KG1 (cell line): ENCODE data around the gene MR1.
"Not testable (repeated sequence)": the region's sequence is repeated elsewhere in the genome, so short reads cannot be mapped to it uniquely, and the experiment has no call there.

Experiments
- DNase-seq: peaks from one replicate; lab custom pipeline; 2025; lab: John Stamatoyannopoulos, UW

The MR1 gene

GRCh38 chr1:181028615-181029014 is 5.2 kb upstream of the MR1 start:
- DNase-seq = no peak

- DNase-seq = no peak
Measured at GRCh38 chr1:181032535-181032934, 1.2 kb upstream of the MR1 start.

- DNase-seq = peak; percentile 72
Measured at GRCh38 chr1:181033128-181033798, 520 bp upstream of the MR1 start.

GRCh38 chr1:181035210-181035609 is 1.4 kb downstream of the MR1 start:
- DNase-seq = not testable (repeated sequence)

- DNase-seq = no peak
Measured at GRCh38 chr1:181036107-181036836, 2.5 kb downstream of the MR1 start.

GRCh38 chr1:181037386-181037785 is 3.6 kb downstream of the MR1 start:
- no peak for DNase-seq

GRCh38 chr1:181038399-181038873 is 4.7 kb downstream of the MR1 start:
- DNase-seq = peak; percentile 37

GRCh38 chr1:181040284-181040865 is 6.6 kb downstream of the MR1 start:
- no peak for DNase-seq

GRCh38 chr1:181043025-181043888 is 9.5 kb downstream of the MR1 start:
- DNase-seq = no peak

- no peak for DNase-seq
Measured at GRCh38 chr1:181044449-181044966, 10.7 kb downstream of the MR1 start.

- not testable (repeated sequence) for DNase-seq
Measured at GRCh38 chr1:181045946-181046345, 12.2 kb downstream of the MR1 start.

GRCh38 chr1:181049378-181049777 is 15.6 kb downstream of the MR1 start:
- DNase-seq = no peak

- DNase-seq = no peak
Measured at GRCh38 chr1:181050922-181051321, 17.1 kb downstream of the MR1 start.

- DNase-seq = no peak
Measured at GRCh38 chr1:181056560-181056959, 22.8 kb downstream of the MR1 start.

- no peak for DNase-seq
Measured at GRCh38 chr1:181057079-181057478, 23.3 kb downstream of the MR1 start.

GRCh38 chr1:181059435-181059834 is 25.7 kb downstream of the MR1 start:
- DNase-seq = no peak

GRCh38 chr1:181060066-181060465 is 26.3 kb downstream of the MR1 start:
- DNase-seq = no peak

GRCh38 chr1:181060947-181061346 is 27.2 kb downstream of the MR1 start:
- not testable (repeated sequence) for DNase-seq

- DNase-seq = no peak
Measured at GRCh38 chr1:181061487-181061886, 27.7 kb downstream of the MR1 start.

- DNase-seq = no peak
Measured at GRCh38 chr1:181061891-181062835, 28.4 kb downstream of the MR1 start.
